GM12801 (cell line): ENCODE results near the gene SYNE3.

Experiments
- TF ChIP-seq, protein P1 (sequence below): IDR thresholded peaks from one replicate; pipeline ENCODE4 v1.5.1; 2011; ENCODE audit warnings: control low read depth; ENCODE audit not compliant: insufficient read length; ENCODE audit errors: extremely low read depth

The SYNE3 gene

DNA sequence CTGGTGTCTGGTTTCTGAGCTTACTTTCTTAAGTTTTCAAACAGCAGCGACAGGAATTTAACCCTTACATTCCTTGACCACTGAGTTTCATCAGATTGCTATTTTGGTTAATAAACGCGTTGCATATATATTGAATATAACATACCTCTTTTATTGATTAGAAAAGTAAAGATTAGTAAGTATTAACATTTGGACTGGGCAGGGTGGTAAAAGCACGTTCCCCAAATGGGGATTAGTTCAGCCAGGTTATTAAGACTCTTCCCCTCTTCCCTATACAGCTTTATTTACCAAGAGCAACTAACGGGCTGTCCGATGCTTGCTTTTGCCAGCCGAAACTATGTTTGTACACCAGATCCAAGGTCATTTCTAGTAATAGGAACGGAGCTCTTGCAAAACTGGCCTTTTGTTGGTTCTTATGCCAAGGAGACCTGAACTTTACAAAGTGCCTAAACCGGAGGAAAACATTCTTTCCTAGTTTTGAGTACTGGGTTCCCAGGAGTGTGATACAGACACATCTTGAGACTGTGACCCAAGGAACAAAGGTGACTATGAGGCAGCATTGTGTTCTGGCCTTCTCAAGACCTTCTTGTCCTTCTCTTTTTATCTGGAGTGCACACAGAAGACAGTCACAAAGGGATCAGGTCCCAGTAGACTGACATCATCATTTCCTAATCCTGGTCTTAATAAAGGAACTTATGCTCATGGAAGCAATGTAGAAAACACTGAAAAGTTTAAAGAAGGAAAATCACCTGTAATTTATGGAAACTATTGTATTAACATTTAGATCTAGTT, 21.0 kb upstream of the SYNE3 start:
- TF ChIP-seq, protein P1, sequence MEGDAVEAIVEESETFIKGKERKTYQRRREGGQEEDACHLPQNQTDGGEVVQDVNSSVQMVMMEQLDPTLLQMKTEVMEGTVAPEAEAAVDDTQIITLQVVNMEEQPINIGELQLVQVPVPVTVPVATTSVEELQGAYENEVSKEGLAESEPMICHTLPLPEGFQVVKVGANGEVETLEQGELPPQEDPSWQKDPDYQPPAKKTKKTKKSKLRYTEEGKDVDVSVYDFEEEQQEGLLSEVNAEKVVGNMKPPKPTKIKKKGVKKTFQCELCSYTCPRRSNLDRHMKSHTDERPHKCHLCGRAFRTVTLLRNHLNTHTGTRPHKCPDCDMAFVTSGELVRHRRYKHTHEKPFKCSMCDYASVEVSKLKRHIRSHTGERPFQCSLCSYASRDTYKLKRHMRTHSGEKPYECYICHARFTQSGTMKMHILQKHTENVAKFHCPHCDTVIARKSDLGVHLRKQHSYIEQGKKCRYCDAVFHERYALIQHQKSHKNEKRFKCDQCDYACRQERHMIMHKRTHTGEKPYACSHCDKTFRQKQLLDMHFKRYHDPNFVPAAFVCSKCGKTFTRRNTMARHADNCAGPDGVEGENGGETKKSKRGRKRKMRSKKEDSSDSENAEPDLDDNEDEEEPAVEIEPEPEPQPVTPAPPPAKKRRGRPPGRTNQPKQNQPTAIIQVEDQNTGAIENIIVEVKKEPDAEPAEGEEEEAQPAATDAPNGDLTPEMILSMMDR, result no peak

DNA sequence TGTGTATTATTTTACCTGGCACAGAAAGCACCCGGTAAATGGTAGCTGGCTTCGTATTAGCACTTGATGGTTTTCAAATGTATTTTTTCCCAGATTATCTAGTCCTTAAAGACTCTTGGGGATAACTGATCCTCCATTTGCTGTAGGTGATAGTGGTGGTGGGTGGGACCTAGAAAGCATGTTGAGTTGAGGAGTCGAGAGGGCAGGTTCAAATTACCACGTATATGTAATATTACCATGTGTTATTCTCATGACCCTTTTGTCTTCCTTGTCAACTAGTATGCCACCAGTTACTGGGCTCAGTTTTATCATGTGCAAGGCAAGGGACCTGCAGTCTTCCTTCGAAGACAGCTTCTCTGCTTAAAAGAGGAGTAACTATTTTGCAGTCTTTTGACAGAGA, 20.2 kb upstream of the SYNE3 start:
- TF ChIP-seq, protein P1, result no peak

DNA sequence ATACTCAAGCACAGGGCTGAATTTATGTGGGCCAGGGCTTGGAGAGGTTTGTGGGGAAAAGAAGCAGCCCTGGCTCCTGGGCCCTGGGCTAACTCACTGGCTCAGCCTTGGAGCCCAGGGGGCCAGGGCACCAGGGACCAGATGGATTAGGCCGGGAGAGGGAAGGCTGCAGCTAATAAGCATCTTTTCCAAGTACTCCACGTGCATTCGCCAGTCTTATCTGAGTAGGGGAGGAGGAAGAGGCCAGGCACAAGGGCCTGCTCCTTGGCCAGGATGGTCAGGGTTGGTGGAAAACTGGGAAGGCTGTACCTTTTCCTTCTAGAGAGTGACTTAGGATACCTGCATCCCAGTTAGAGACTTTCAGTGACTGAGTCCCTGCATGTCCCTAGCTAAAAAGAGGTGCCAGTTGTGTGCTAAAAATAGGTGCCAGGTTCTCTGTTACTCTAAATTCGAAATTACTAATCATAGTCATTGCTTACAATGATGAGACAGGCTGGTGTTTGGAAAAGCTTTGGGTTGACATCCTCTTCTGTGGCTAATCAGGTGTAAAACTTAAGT, 19.7 kb upstream of the SYNE3 start:
- TF ChIP-seq, protein P1, result no peak

DNA sequence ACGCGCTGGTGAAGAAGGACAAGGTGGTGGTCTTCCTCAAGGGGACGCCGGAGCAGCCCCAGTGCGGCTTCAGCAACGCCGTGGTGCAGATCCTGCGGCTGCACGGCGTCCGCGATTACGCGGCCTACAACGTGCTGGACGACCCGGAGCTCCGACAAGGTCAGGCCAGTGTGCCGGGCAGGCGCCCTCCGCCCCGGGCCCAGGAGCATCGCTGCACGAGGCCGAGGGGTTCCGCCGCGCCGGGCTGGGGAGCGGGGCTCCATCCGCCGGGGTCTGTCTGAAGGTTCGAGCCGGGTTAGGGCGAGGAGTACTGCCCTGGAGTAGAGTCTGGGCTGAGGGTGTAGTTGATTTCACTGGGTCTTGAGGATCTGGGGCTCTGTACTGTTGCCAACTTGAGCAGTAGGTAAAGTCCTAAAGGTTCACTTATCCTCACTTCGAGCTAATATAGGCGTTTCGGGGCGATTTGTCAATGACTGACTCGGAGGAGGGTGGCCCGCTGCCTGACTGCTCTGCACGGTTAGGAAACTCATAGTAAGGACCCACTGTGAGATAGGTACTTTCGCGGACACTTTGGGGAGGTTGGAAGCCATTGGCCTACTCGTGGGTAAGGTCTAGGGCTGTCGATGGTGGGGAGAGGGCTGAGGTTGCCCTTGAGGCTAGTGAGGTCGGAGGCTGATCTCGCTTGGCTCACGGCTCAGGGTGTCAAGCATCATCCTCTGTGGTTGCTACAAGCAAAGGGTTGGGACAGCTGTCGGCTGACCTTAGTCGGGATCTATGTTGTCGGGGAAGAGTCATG, 19.0 kb upstream of the SYNE3 start:
- TF ChIP-seq, protein P1, result no peak

DNA sequence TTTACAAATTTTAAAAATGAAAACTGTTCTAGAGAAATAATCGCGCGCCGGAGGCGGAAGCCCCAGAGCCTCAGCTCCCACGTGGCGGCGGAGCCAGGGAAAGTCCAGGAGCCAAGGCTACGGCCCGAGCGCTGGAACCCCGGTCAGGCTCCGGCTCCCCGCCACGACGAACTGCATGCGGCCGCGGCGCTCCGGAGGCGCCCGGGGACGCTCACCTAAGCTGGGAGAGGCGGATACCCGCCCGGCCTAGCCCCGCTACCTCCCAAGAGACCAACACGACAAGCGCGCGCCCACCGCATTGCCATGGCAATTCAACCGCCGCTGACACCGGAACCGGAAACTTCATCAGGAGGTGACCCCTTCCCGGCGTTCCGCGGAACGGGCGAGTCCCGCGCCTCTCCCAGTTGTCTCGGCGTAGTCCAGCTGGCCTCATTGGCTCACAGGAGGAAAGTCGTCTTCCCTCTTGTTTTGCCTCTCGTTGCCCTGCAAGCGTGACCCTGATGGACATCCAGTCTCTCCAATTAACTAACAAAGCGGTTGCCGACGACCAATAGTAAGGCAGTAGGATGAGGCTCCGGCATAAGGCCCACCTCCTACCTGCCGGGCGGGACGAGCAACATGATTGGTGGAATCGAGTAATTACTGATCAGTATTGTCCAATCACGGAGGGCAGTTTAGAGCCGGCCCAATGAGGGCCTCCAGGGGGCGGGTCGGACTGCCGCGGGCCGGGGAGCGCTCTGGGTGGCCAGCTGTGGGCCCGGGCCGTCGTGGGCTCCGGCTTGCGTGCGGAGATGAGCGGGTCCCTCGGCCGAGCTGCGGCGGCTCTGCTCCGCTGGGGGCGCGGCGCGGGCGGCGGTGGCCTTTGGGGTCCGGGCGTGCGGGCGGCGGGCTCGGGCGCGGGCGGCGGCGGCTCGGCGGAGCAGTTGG, 18.1 kb upstream of the SYNE3 start, which contains the start of gene GLRX5:
TSS of gene GLRX5 (plus strand) at position 752 of the 927 bp plus-strand sequence. CDS start at position 792, 40 bp downstream.
- TF ChIP-seq, protein P1, result no peak

DNA sequence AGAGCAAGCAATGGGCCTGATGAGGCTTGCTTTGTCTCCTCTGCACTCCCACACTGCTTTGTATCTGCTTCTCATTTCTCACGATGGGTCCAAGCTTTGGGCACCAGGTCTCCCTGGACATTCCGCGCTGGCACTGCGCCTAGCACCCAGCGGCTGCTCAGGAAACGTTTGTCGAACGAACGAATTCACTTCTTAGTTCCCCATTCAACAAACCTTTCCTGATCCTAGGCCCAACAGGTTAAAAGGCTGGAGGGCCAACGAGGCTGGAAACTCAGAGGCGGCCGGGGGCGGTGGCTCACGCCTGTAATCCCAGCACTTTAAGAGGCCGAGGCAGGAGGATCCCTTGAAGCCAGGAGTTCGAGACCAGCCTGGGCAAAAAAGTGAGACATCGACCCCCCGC, 17.4 kb upstream of the SYNE3 start:
- TF ChIP-seq, protein P1, result no peak
